Neuronal stem cell (in vitro differentiated cells): Measurements from ENCODE around the gene NQO1.

Source experiments
- DNase-seq: peaks from one replicate; pipeline ENCODE4 v3.0.0-alpha.2; 2013; ENCODE audit warnings: low spot score
- H2AFZ ChIP-seq: one replicate; pipeline ENCODE4 v1.6.1; 2013; ENCODE audit warnings: mild to moderate bottlenecking, low read length, inconsistent platforms
- H2AK5ac ChIP-seq: 2 replicates; pipeline ENCODE4 v1.6.1; 2013; ENCODE audit warnings: low read depth, mild to moderate bottlenecking, inconsistent platforms, low read length, moderate library complexity, mixed read lengths
- H2BK120ac ChIP-seq: 2 replicates; pipeline ENCODE4 v1.6.1; 2013; ENCODE audit warnings: low read depth, mild to moderate bottlenecking, inconsistent platforms, low read length, moderate library complexity, mixed read lengths
- H2BK12ac ChIP-seq: one replicate; pipeline ENCODE4 v1.6.1; 2013; ENCODE audit warnings: low read length, inconsistent platforms
- H2BK15ac ChIP-seq: 2 replicates; pipeline ENCODE4 v1.6.1; 2013; ENCODE audit warnings: mild to moderate bottlenecking, low read length, inconsistent platforms, mixed read lengths
- H2BK5ac ChIP-seq: one replicate; pipeline ENCODE4 v1.6.1; 2013; ENCODE audit warnings: inconsistent platforms, mild to moderate bottlenecking, low read length, moderate library complexity
- H3K14ac ChIP-seq: one replicate; pipeline ENCODE4 v1.6.1; 2013; ENCODE audit warnings: low read length, inconsistent platforms
- H3K18ac ChIP-seq: 2 replicates; pipeline ENCODE4 v1.6.1; 2013; ENCODE audit warnings: low read length, inconsistent platforms
- H3K23ac ChIP-seq: 2 replicates; pipeline ENCODE4 v1.6.1; 2013; ENCODE audit warnings: low read depth, mild to moderate bottlenecking, mixed read lengths, low read length, inconsistent platforms; ENCODE audit not compliant: poor library complexity
- H3K27ac ChIP-seq: replicated peaks from 3 replicates; pipeline ENCODE4 v1.5.1; 2013; ENCODE audit warnings: low read length, inconsistent platforms
- H3K27me3 ChIP-seq, 3 experiments: 2 replicates each; pipeline ENCODE4 v1.6.1; 2013; ENCODE audit warnings: low read length in 3 of 3, mild to moderate bottlenecking in 2 of 3, inconsistent platforms in 1 of 3, low read depth in 1 of 3, mixed read lengths in 1 of 3, moderate library complexity in 1 of 3; ENCODE audit not compliant: control insufficient read depth in 3 of 3, insufficient read depth in 3 of 3
- H3K36me3 ChIP-seq, 2 donors: replicated peaks in 1 of 2; 2 replicates each; pipeline ENCODE4 v1.6.1; 2013; ENCODE audit warnings: low read length in 2 of 2; ENCODE audit not compliant: control insufficient read depth in 2 of 2, insufficient read depth in 2 of 2
- H3K4ac ChIP-seq: 2 replicates; pipeline ENCODE4 v1.6.1; 2013; ENCODE audit warnings: inconsistent platforms, mild to moderate bottlenecking, low read length, moderate library complexity
- H3K4me1 ChIP-seq, 2 donors: 1 replicate in 1 of 2; 2 replicates in 1 of 2; pipeline ENCODE4 v1.6.1; 2013; ENCODE audit warnings: low read length in 2 of 2, low read depth in 1 of 2; ENCODE audit not compliant: control insufficient read depth in 2 of 2, insufficient read depth in 1 of 2
- H3K4me2 ChIP-seq: one replicate; pipeline ENCODE4 v1.6.1; 2013; ENCODE audit warnings: mild to moderate bottlenecking, low read length, inconsistent platforms; ENCODE audit not compliant: insufficient read depth, poor library complexity, severe bottlenecking
- H3K4me3 ChIP-seq, 2 donors: 2 replicates each; pipeline ENCODE4 v1.5.1; 2013; ENCODE audit warnings: low read length in 2 of 2, mild to moderate bottlenecking in 2 of 2, inconsistent platforms in 1 of 2, moderate library complexity in 1 of 2
- H3K79me1 ChIP-seq: one replicate; pipeline ENCODE4 v1.6.1; 2013; ENCODE audit warnings: low read depth, mild to moderate bottlenecking, inconsistent platforms, low read length, moderate library complexity
- H3K9ac ChIP-seq: one replicate; pipeline ENCODE4 v1.6.1; 2013; ENCODE audit warnings: mild to moderate bottlenecking, low read depth, low read length, inconsistent platforms; ENCODE audit not compliant: poor library complexity
- H3K9me3 ChIP-seq, 2 donors: replicated peaks in 1 of 2; 2 replicates each; pipeline versions ENCODE3 to v1.6.1; 2013; ENCODE audit warnings: low read length in 2 of 2, mild to moderate bottlenecking in 2 of 2, inconsistent platforms in 1 of 2, low read depth in 1 of 2, mixed read lengths in 1 of 2, moderate library complexity in 1 of 2; ENCODE audit not compliant: control insufficient read depth in 2 of 2, insufficient read depth in 1 of 2
- H4K8ac ChIP-seq: one replicate; pipeline ENCODE4 v1.6.1; 2013; ENCODE audit warnings: low read depth, mild to moderate bottlenecking, inconsistent platforms, low read length, moderate library complexity
- H4K91ac ChIP-seq: one replicate; pipeline ENCODE4 v1.6.1; 2013; ENCODE audit warnings: low read length, low read depth, mild to moderate bottlenecking, inconsistent platforms; ENCODE audit not compliant: poor library complexity
- WGBS, 2 donors: extraction: QIAGEN DNeasy Blood & Tissue Kit; methylation state at CpG; one replicate each; pipeline ENCODE4 v1.1.7; 2013; ENCODE audit warnings: missing lambda C conversion rate in 2 of 2, mixed read lengths in 1 of 2; ENCODE audit not compliant: insufficient read length in 2 of 2, insufficient replicate concordance in 1 of 2; ENCODE audit errors: extremely low coverage in 2 of 2; 5-methylcytosine and 5-hydroxymethylcytosine counted together

NQO1 gene

DNA sequence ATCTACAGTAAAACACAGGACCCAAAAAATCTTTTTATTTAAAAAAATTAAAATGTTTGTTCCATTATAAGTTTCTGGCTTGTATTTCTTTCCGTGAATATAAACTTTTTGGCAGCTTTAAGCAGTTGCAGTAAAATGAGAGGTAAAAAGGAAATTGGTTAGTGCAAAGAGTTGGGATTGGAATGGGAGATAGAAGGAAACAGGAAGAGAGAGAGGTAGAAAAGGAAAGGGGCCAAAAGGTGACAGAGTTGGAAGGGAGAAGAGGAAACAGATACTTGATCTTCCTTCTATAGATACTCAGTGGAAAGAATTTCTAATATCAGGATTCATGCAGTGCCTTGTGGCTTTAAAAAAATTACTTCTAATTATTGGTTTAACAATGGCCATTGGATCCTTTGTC lies 63.5 kb downstream of the NQO1 start:
- H3K79me1 ChIP-seq: no peaks in the 10 kb centered on the region
- no peak overlapping the region for H3K4ac ChIP-seq
- H3K36me3 ChIP-seq: peaks cover 6 to 61% of the 10 kb centered on the region in 2 donors
- H2BK120ac ChIP-seq: no peak overlapping the region
- no peak overlapping the region for H3K27ac ChIP-seq
- no peak overlapping the region for H4K8ac ChIP-seq
- H2BK12ac ChIP-seq: no peak overlapping the region
- H3K18ac ChIP-seq: no peak overlapping the region
- WGBS, 2 donors: no CpG with 5 or more reads among the region's 1 CpG
- no peak overlapping the region for H2BK15ac ChIP-seq
- no peak overlapping the region for H3K9ac ChIP-seq
- H2AFZ ChIP-seq: no peak overlapping the region
- no peak overlapping the region for H2AK5ac ChIP-seq
- H3K23ac ChIP-seq: no peak overlapping the region
- no peak overlapping the region for H3K4me3 ChIP-seq
- H3K27me3 ChIP-seq: no peaks in the 10 kb centered on the region
- no peak overlapping the region for H3K14ac ChIP-seq
- no peaks in the 10 kb centered on the region for H3K9me3 ChIP-seq
- H3K4me1 ChIP-seq: no peaks in the 10 kb centered on the region
- no peak overlapping the region for H3K4me2 ChIP-seq
- no peak overlapping the region for H2BK5ac ChIP-seq
- no peak for DNase-seq
- H4K91ac ChIP-seq: no peak overlapping the region

- no peak overlapping the region for H2AFZ ChIP-seq
- no CpG with 5 or more reads among the region's 4 CpGs for WGBS, 2 donors
These were observed 66.2 kb downstream of the NQO1 start for GRCh38 chr16:69660166-69660565.

More at GRCh38 chr16:69660166-69660565, 66.2 kb downstream of the NQO1 start:
- Histone ChIP-seq H3K9ac (no peak overlapping the region), H2BK12ac (no peak overlapping the region), H3K4me2 (no peak overlapping the region), H3K79me1 (no peaks in the 10 kb centered on the region), H3K18ac (no peak overlapping the region), H2AK5ac (no peak overlapping the region), H3K4me1 (no peaks in the 10 kb centered on the region), H4K8ac (no peak overlapping the region), H2BK120ac (no peak overlapping the region), H2BK5ac (no peak overlapping the region), H3K27ac (no peak overlapping the region), H3K27me3 (no peaks in the 10 kb centered on the region), H2BK15ac (no peak overlapping the region), H3K4ac (no peak overlapping the region), H4K91ac (no peak overlapping the region), H3K23ac (no peak overlapping the region), H3K9me3 (no peaks in the 10 kb centered on the region), H3K36me3 (peaks cover 8 to 75% of the 10 kb centered on the region in 2 donors), H3K4me3 (no peak overlapping the region), H3K14ac (no peak overlapping the region)
- no peak for DNase-seq
